ENCODE data around the gene IGF2BP1. TPM values are rescaled to one million over a fixed set of nuclear protein-coding genes. Genes with fewer than 3 reads are reported as not detected.
A peak's percentile ranks its signal among the peaks of the same experiment; 100 is the strongest.
"Not testable (repeated sequence)": the region's sequence is repeated elsewhere in the genome, so short reads cannot be mapped to it uniquely, and the experiment has no call there.

IGF2BP1 gene
- total RNA-seq, 2 experiments from 2014 or later: 0.04 TPM; not detected in 1

GRCh38 chr17:49031965-49032928, 35.1 kb downstream of the IGF2BP1 start:
- Mint-ChIP-seq H3K4me1 (peaks cover 4% of the 10 kb centered on the region), H3K9me3 (no peaks in the 10 kb centered on the region), H3K27ac (no peak overlapping the region), H3K27me3 (no peaks in the 10 kb centered on the region), H3K36me3 (ENCODE audit: low read depth) (no peaks in the 10 kb centered on the region), H3K4me3 (no peak overlapping the region)
- POLR2A ChIA-PET: no interaction called here
- CTCF ChIA-PET: interaction anchor here (0.6 to 2.4 kb wide), 16 partner anchors 10 to 520 kb away, joined by 3 to 7 read pairs (median 4); no protein-coding TSS in a partner anchor
- DNase-seq: peak; percentile 59

GRCh38 chr17:49035470-49036269, 38.5 kb downstream of the IGF2BP1 start:
- Mint-ChIP-seq H3K4me3 (no peak overlapping the region), H3K4me1 (peaks cover 4% of the 10 kb centered on the region), H3K27ac (no peak overlapping the region), H3K9me3 (no peaks in the 10 kb centered on the region), H3K36me3 (ENCODE audit: low read depth) (no peaks in the 10 kb centered on the region), H3K27me3 (peaks cover 3% of the 10 kb centered on the region)
- CTCF ChIA-PET: interaction anchor here (0.6 to 1.4 kb wide), 4 partner anchors 10 to 168 kb away, joined by 4 to 7 read pairs (median 4); no protein-coding TSS in a partner anchor
- peak; percentile 37 for DNase-seq
- POLR2A ChIA-PET: no interaction called here

- no peak overlapping the region for H3K27ac Mint-ChIP-seq
- no peak overlapping the region for H3K4me3 Mint-ChIP-seq
- ChIA-PET CTCF (interaction anchor here (0.9 to 1.4 kb wide), 3 partner anchors 9 to 25 kb away, joined by 4 to 5 read pairs (median 4); no protein-coding TSS in a partner anchor), POLR2A (no interaction called here)
- no peaks in the 10 kb centered on the region for H3K9me3 Mint-ChIP-seq
- peaks cover 3% of the 10 kb centered on the region for H3K27me3 Mint-ChIP-seq
- no peaks in the 10 kb centered on the region for H3K36me3 Mint-ChIP-seq (ENCODE audit: low read depth)
- DNase-seq: no peak
- peaks cover 4% of the 10 kb centered on the region for H3K4me1 Mint-ChIP-seq
These were observed 39.1 kb downstream of the IGF2BP1 start for GRCh38 chr17:49036270-49036626.

- Mint-ChIP-seq H3K36me3 (ENCODE audit: low read depth) (no peaks in the 10 kb centered on the region), H3K9me3 (no peaks in the 10 kb centered on the region), H3K4me1 (no peaks in the 10 kb centered on the region), H3K27me3 (peaks cover 4% of the 10 kb centered on the region), H3K4me3 (no peak overlapping the region), H3K27ac (no peak overlapping the region)
- CTCF ChIA-PET: no interaction called here
- POLR2A ChIA-PET: interaction anchor here (0.6 kb wide), 1 partner anchor 46 kb away, joined by 4 read pairs; no protein-coding TSS in a partner anchor
- no peak for DNase-seq
These were observed 41.0 kb downstream of the IGF2BP1 start for GRCh38 chr17:49038138-49038537.

- CTCF ChIA-PET: no interaction called here
- Mint-ChIP-seq H3K27ac (no peak overlapping the region), H3K4me1 (no peaks in the 10 kb centered on the region), H3K36me3 (ENCODE audit: low read depth) (no peaks in the 10 kb centered on the region), H3K27me3 (peaks cover 4% of the 10 kb centered on the region), H3K9me3 (no peaks in the 10 kb centered on the region), H3K4me3 (no peak overlapping the region)
- POLR2A ChIA-PET: no interaction called here
- no peak for DNase-seq
These were observed 41.4 kb downstream of the IGF2BP1 start for GRCh38 chr17:49038544-49038943.

GRCh38 chr17:49039518-49039917, 42.3 kb downstream of the IGF2BP1 start:
- POLR2A ChIA-PET; H3K27ac Mint-ChIP-seq; H3K27me3 Mint-ChIP-seq; CTCF ChIA-PET; H3K4me3 Mint-ChIP-seq; H3K36me3 Mint-ChIP-seq (ENCODE audit: low read depth); H3K4me1 Mint-ChIP-seq; H3K9me3 Mint-ChIP-seq; DNase-seq: not testable (repeated sequence)

- Mint-ChIP-seq H3K27me3 (peaks cover 4% of the 10 kb centered on the region), H3K27ac (no peak overlapping the region), H3K4me3 (no peak overlapping the region), H3K4me1 (no peaks in the 10 kb centered on the region), H3K9me3 (no peaks in the 10 kb centered on the region), H3K36me3 (ENCODE audit: low read depth) (no peaks in the 10 kb centered on the region)
- DNase-seq: no peak
- CTCF ChIA-PET: interaction anchor here (0.6 kb wide), 1 partner anchor 153 kb away, joined by 3 read pairs; no protein-coding TSS in a partner anchor
- POLR2A ChIA-PET: no interaction called here
These were observed 44.3 kb downstream of the IGF2BP1 start for GRCh38 chr17:49041527-49041926.

GRCh38 chr17:49045376-49045775, 48.2 kb downstream of the IGF2BP1 start:
- Mint-ChIP-seq H3K4me1 (no peaks in the 10 kb centered on the region), H3K27me3 (peaks cover 6% of the 10 kb centered on the region), H3K9me3 (no peaks in the 10 kb centered on the region), H3K4me3 (no peak overlapping the region), H3K36me3 (ENCODE audit: low read depth) (no peaks in the 10 kb centered on the region), H3K27ac (no peak overlapping the region)
- ChIA-PET POLR2A (no interaction called here), CTCF (interaction anchor here (0.7 to 1.6 kb wide), 5 partner anchors 9 to 953 kb away, joined by 3 to 4 read pairs (median 3); no protein-coding TSS in a partner anchor)
- DNase-seq: no peak

- Mint-ChIP-seq H3K9me3 (no peaks in the 10 kb centered on the region), H3K36me3 (ENCODE audit: low read depth) (no peaks in the 10 kb centered on the region), H3K27me3 (peaks cover 5% of the 10 kb centered on the region), H3K4me1 (no peaks in the 10 kb centered on the region), H3K27ac (no peak overlapping the region), H3K4me3 (no peak overlapping the region)
- POLR2A ChIA-PET: no interaction called here
- DNase-seq: no peak
- CTCF ChIA-PET: interaction anchor here (0.7 to 1.5 kb wide), 3 partner anchors 11 to 71 kb away, joined by 4 to 9 read pairs (median 6); no protein-coding TSS in a partner anchor
These were observed 49.7 kb downstream of the IGF2BP1 start for GRCh38 chr17:49046912-49047311.

GRCh38 chr17:49049265-49049664, 52.1 kb downstream of the IGF2BP1 start:
- Mint-ChIP-seq H3K27me3 (peaks cover 8% of the 10 kb centered on the region), H3K36me3 (ENCODE audit: low read depth) (no peaks in the 10 kb centered on the region), H3K4me1 (no peaks in the 10 kb centered on the region), H3K9me3 (no peaks in the 10 kb centered on the region), H3K4me3 (no peak overlapping the region), H3K27ac (no peak overlapping the region)
- DNase-seq: no peak
- POLR2A ChIA-PET: no interaction called here
- CTCF ChIA-PET: no interaction called here

- H3K36me3 Mint-ChIP-seq (ENCODE audit: low read depth): no peaks in the 10 kb centered on the region
- H3K27me3 Mint-ChIP-seq: peaks cover 8% of the 10 kb centered on the region
- no peak for DNase-seq
- ChIA-PET CTCF (interaction anchor here (0.6 kb wide), 1 partner anchor 227 kb away, joined by 3 read pairs; no protein-coding TSS in a partner anchor), POLR2A (no interaction called here)
- H3K9me3 Mint-ChIP-seq: no peaks in the 10 kb centered on the region
- no peak overlapping the region for H3K27ac Mint-ChIP-seq
- H3K4me1 Mint-ChIP-seq: no peaks in the 10 kb centered on the region
- no peak overlapping the region for H3K4me3 Mint-ChIP-seq
These were observed 53.4 kb downstream of the IGF2BP1 start for GRCh38 chr17:49050611-49051010.

GRCh38 chr17:49051269-49051668, 54.1 kb downstream of the IGF2BP1 start:
- POLR2A ChIA-PET: no interaction called here
- no peak for DNase-seq
- Mint-ChIP-seq H3K4me1 (peaks cover 4% of the 10 kb centered on the region), H3K9me3 (no peaks in the 10 kb centered on the region), H3K36me3 (ENCODE audit: low read depth) (no peaks in the 10 kb centered on the region), H3K27me3 (peaks cover 8% of the 10 kb centered on the region), H3K4me3 (no peak overlapping the region), H3K27ac (no peak overlapping the region)
- CTCF ChIA-PET: interaction anchor here (0.6 kb wide), 1 partner anchor 227 kb away, joined by 3 read pairs; no protein-coding TSS in a partner anchor

All from activated CD4-positive, alpha-beta T cell treated with anti-CD3 and anti-CD28 coated beads, Interleukin-2, amount 10 ng/mL, durations not matched to agents 7 days and 5 days (primary cell).